ENCODE data around the gene PLTP. TPM values are rescaled to one million over a fixed set of nuclear protein-coding genes. Genes with fewer than 3 reads are reported as not detected.

Gene PLTP
- total and polyA plus RNA-seq, 2 of the 13 experiments (the other 11 are each of a cell fraction or from before 2014, with no cell fraction given), result 16.9 to 28.6 TPM

- TF ChIP-seq ARID3A (IDR thresholded peaks at IDR 0.05; ENCODE audit: low read depth, low read length) (no peak), THAP9 (CRISPR knock-in tag; IDR thresholded peaks at IDR 0.05; ENCODE audit: borderline replicate concordance) (no peak), ZNF761 (CRISPR knock-in tag; conservative IDR thresholded peaks at IDR 0.05) (no peak), JDP2 (CRISPR knock-in tag; IDR thresholded peaks at IDR 0.05; ENCODE audit: borderline replicate concordance) (no peak), ZNF850 (CRISPR knock-in tag; conservative IDR thresholded peaks at IDR 0.05) (no peak), POGK (CRISPR knock-in tag; conservative IDR thresholded peaks at IDR 0.05) (0 out of 2 replicates have a peak, but pooled peaks have one; percentile 17), MAFK (conservative IDR thresholded peaks at IDR 0.05 in 1 of 2, IDR thresholded peaks at IDR 0.05 in 1 of 2; ENCODE audit: low read length in 2 of 2) (no peak), TIGD3 (CRISPR knock-in tag; IDR thresholded peaks at IDR 0.05; ENCODE audit: borderline replicate concordance) (no peak), PAF1 (CRISPR knock-in tag; IDR thresholded peaks at IDR 0.05) (0 out of 2 replicates have a peak, but pooled peaks have one; percentile 4), SMAD1 (CRISPR knock-in tag; IDR thresholded peaks at IDR 0.05; ENCODE audit: borderline replicate concordance, low read depth) (no peak), ZNF414 (CRISPR knock-in tag; IDR thresholded peaks at IDR 0.05) (no peak), ZFP36L2 (CRISPR knock-in tag; IDR thresholded peaks at IDR 0.05) (no peak)
- TF ChIP-seq, protein P1, sequence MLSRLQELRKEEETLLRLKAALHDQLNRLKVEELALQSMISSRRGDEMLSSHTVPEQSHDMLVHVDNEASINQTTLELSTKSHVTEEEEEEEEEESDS (CRISPR knock-in tag; IDR thresholded peaks at IDR 0.05; ENCODE audit: borderline replicate concordance), result no peak
- TF ChIP-seq, protein P2, sequence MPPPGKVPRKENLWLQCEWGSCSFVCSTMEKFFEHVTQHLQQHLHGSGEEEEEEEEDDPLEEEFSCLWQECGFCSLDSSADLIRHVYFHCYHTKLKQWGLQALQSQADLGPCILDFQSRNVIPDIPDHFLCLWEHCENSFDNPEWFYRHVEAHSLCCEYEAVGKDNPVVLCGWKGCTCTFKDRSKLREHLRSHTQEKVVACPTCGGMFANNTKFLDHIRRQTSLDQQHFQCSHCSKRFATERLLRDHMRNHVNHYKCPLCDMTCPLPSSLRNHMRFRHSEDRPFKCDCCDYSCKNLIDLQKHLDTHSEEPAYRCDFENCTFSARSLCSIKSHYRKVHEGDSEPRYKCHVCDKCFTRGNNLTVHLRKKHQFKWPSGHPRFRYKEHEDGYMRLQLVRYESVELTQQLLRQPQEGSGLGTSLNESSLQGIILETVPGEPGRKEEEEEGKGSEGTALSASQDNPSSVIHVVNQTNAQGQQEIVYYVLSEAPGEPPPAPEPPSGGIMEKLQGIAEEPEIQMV (CRISPR knock-in tag; IDR thresholded peaks at IDR 0.05; ENCODE audit: low read depth), result no peak
- TF ChIP-seq, protein P3, sequence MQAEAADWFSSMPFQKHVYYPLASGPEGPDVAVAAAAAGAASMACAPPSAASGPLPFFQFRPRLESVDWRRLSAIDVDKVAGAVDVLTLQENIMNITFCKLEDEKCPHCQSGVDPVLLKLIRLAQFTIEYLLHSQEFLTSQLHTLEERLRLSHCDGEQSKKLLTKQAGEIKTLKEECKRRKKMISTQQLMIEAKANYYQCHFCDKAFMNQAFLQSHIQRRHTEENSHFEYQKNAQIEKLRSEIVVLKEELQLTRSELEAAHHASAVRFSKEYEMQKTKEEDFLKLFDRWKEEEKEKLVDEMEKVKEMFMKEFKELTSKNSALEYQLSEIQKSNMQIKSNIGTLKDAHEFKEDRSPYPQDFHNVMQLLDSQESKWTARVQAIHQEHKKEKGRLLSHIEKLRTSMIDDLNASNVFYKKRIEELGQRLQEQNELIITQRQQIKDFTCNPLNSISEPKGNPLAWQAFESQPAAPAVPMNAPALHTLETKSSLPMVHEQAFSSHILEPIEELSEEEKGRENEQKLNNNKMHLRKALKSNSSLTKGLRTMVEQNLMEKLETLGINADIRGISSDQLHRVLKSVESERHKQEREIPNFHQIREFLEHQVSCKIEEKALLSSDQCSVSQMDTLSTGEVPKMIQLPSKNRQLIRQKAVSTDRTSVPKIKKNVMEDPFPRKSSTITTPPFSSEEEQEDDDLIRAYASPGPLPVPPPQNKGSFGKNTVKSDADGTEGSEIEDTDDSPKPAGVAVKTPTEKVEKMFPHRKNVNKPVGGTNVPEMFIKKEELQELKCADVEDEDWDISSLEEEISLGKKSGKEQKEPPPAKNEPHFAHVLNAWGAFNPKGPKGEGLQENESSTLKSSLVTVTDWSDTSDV (CRISPR knock-in tag; IDR thresholded peaks at IDR 0.05), result 0 out of 2 replicates have a peak, but pooled peaks have one; percentile 61
Observed at GRCh38 chr20:45948261-45948733, 36.3 kb upstream of the PLTP start (continued).

Measured in HepG2 (cell line).